Endothelial cell (in vitro differentiated cells): Measurements from ENCODE around the gene MPND. TPM values are rescaled to one million over a fixed set of nuclear protein-coding genes. Genes with fewer than 3 reads are reported as not detected.

Experiments
- DNase-seq: peaks from one replicate; pipeline ENCODE4 v3.0.0; 2021; ENCODE audit warnings: low spot score
- H3K27ac Mint-ChIP-seq: one replicate; pipeline ENCODE4 v1.8.0; 2021; ENCODE audit warnings: mixed read lengths, inconsistent platforms; ENCODE audit not compliant: unreplicated experiment
- H3K27me3 Mint-ChIP-seq: one replicate; pipeline ENCODE4 v1.8.0; 2021; ENCODE audit warnings: mild to moderate bottlenecking, moderate library complexity, mixed read lengths, inconsistent platforms; ENCODE audit not compliant: unreplicated experiment
- H3K36me3 Mint-ChIP-seq: one replicate; pipeline ENCODE4 v1.8.0; 2021; ENCODE audit warnings: mild to moderate bottlenecking, low read depth, mixed read lengths, inconsistent platforms; ENCODE audit not compliant: unreplicated experiment
- H3K4me1 Mint-ChIP-seq: one replicate; pipeline ENCODE4 v1.8.0; 2021; ENCODE audit warnings: mild to moderate bottlenecking, mixed read lengths, inconsistent platforms; ENCODE audit not compliant: unreplicated experiment
- H3K4me3 Mint-ChIP-seq: one replicate; pipeline ENCODE4 v1.8.0; 2021; ENCODE audit warnings: mild to moderate bottlenecking, mixed read lengths, inconsistent platforms; ENCODE audit not compliant: unreplicated experiment
- H3K9me3 Mint-ChIP-seq: one replicate; pipeline ENCODE4 v1.8.0; 2021; ENCODE audit warnings: mixed read lengths, inconsistent platforms; ENCODE audit not compliant: unreplicated experiment
- CTCF ChIP-seq: fragments of 200-600 bp; sonication (generic); IDR thresholded peaks from one replicate; pipeline ENCODE4 v1.5.0; 2021; ENCODE audit warnings: antibody characterized with exemption; ENCODE audit not compliant: unreplicated experiment
- total RNA-seq: library from RNA; stranded (reverse); fragmentation: NEBNext Ultra II Directional; extraction: Animal tissue kit (Norgen Biotek cat#: 25700); gene quantifications from one replicate; pipeline ENCODE4 v1.2.1, GENCODE V29; 2021; ENCODE audit not compliant: unreplicated experiment

MPND gene
- total RNA-seq, 1 donor from 2014 or later = 18.3 TPM

DNA sequence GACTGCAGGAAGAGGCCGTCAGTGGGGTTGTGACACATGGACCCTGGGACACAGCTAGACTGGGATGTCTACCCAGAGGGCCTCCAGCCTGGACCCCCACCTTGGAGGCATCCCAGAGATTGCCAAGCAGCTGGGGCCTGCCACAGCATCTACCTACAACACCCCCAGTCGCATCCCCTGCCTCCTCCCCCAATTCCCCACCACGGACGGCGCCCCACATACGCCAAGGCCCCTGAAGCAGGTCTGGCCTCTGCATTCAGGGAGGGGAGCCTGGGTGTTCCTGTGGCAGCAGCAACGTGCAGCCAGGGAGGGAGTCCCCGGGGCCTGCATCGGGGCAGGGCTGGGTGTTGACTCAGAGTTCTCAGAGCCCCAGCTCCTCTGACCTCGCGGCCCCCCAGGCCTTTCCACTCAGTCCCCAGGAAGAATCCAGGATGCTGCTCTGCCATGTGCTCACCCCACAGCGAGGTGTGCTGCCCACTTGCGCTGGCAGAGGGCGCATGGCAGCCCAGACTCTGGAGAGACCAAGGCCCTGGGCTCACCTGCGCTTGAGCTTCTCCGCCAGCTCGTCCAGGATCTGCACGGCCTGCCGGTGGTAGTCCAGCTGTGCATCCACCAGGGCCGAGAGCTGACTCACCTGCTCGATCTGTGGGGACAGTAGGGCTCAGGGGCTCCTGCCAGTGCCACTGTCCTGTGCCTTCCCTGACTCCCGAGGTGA, 19.6 kb downstream of the MPND start:
- no peak for DNase-seq
- no peak overlapping the region for H3K27ac Mint-ChIP-seq
- no peak overlapping the region for H3K4me3 Mint-ChIP-seq
- no peak for TF ChIP-seq CTCF
- H3K9me3 Mint-ChIP-seq = no peaks in the 10 kb centered on the region
- peaks cover 1% of the 10 kb centered on the region for H3K4me1 Mint-ChIP-seq
- peaks cover 14% of the 10 kb centered on the region for H3K27me3 Mint-ChIP-seq
- peaks cover 7% of the 10 kb centered on the region for H3K36me3 Mint-ChIP-seq

GRCh38 chr19:4363571-4364304, 20.4 kb downstream of the MPND start:
- DNase-seq = no peak
- Mint-ChIP-seq H3K4me3 (no peak overlapping the region), H3K9me3 (no peaks in the 10 kb centered on the region), H3K36me3 (peaks cover 7% of the 10 kb centered on the region), H3K27me3 (peaks cover 15% of the 10 kb centered on the region), H3K4me1 (peaks cover 9% of the 10 kb centered on the region), H3K27ac (no peak overlapping the region)
- TF ChIP-seq CTCF = no peak

- Mint-ChIP-seq H3K9me3 (no peaks in the 10 kb centered on the region), H3K4me3 (no peak overlapping the region), H3K36me3 (peaks cover 5% of the 10 kb centered on the region), H3K4me1 (peaks cover 17% of the 10 kb centered on the region), H3K27ac (no peak overlapping the region), H3K27me3 (peaks cover 14% of the 10 kb centered on the region)
- no peak for TF ChIP-seq CTCF
- no peak for DNase-seq
Measured at GRCh38 chr19:4365341-4365740, 22.0 kb downstream of the MPND start.

DNA sequence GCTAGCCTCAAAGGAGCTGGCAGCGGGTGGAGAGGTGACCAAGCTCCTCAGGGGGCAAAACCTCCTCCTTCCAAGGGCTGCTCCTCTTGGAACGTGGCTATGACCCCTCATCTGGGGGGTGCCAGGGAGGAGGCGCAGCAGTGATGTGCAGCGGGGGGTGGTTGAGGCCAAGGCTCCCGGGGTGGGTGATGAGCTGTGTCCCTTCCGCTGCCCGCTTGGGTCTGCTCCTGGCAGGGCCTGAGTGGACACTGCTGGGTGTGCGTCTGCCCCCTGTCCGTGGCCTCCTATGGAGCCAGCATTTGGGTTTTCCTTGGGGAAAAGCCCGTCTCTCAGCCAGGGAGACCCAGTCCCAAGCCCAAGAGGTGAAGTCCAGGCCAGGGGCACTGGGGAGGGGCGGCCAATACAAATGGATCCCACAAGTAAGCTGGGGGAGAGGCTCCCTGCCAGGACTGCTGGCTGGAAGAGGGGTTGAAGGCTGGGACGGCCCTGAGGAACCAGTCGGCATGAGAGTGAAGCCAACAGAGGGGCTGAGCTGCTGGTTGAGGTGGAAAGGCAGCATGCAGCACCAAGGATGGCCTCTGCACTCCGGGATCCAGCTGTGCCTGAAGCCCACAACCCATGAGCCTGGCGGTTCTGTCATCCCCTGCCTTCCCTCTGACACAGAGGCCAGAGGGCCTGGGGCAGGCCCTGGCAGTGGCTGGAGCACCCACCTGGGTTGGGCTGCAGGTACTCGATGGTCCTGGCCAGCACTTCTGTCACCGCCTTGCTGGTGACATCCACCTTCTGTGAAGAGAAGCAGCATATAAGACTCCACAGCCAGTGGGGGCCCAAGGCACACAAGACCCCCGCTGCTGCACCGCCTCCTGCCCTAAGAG, 22.7 kb downstream of the MPND start:
- DNase-seq = no peak
- Mint-ChIP-seq H3K4me3 (no peak overlapping the region), H3K9me3 (no peaks in the 10 kb centered on the region), H3K4me1 (peaks cover 21% of the 10 kb centered on the region), H3K27me3 (peaks cover 16% of the 10 kb centered on the region), H3K27ac (no peak overlapping the region), H3K36me3 (peaks cover 8% of the 10 kb centered on the region)
- no peak for TF ChIP-seq CTCF
